Mesenchymal stem cell (in vitro differentiated cells and primary cell): ENCODE measurements around the gene STX18.
A peak's percentile ranks its signal among the peaks of the same experiment; 100 is the strongest.

Source experiments
- DNase-seq: peaks from one replicate; pipeline ENCODE4 v3.0.0-alpha.2; 2013
- H2AFZ ChIP-seq: one replicate; pipeline ENCODE4 v1.6.1; 2013; ENCODE audit warnings: low read depth, mild to moderate bottlenecking, control low read depth, inconsistent platforms, low read length, moderate library complexity
- H2AK5ac ChIP-seq: 2 replicates; pipeline ENCODE4 v1.6.1; 2013; ENCODE audit warnings: low read length, moderate library complexity, mild to moderate bottlenecking, inconsistent platforms; ENCODE audit not compliant: severe bottlenecking
- H2BK120ac ChIP-seq: one replicate; pipeline ENCODE4 v1.6.1; 2013; ENCODE audit warnings: low read depth, mild to moderate bottlenecking, inconsistent platforms, low read length, moderate library complexity
- H2BK12ac ChIP-seq, 2 experiments: one replicate each; pipeline ENCODE4 v1.6.1; 2013; ENCODE audit warnings: inconsistent platforms in 2 of 2, low read length in 2 of 2, mild to moderate bottlenecking in 2 of 2, moderate library complexity in 2 of 2, control low read depth in 1 of 2
- H2BK15ac ChIP-seq: one replicate; pipeline ENCODE4 v1.6.1; 2013; ENCODE audit warnings: mild to moderate bottlenecking, low read depth, inconsistent platforms; ENCODE audit not compliant: poor library complexity, severe bottlenecking
- H2BK5ac ChIP-seq: 2 replicates; pipeline ENCODE4 v1.6.1; 2013; ENCODE audit warnings: low read depth, mild to moderate bottlenecking, low read length, control low read depth, inconsistent platforms; ENCODE audit not compliant: poor library complexity, severe bottlenecking
- H3K14ac ChIP-seq, 2 experiments: one replicate each; pipeline ENCODE4 v1.6.1; 2013; ENCODE audit warnings: inconsistent platforms in 2 of 2, low read length in 2 of 2, control low read depth in 1 of 2, mild to moderate bottlenecking in 1 of 2, moderate library complexity in 1 of 2
- H3K18ac ChIP-seq, 2 experiments: one replicate each; pipeline ENCODE4 v1.6.1; 2013; ENCODE audit warnings: inconsistent platforms in 2 of 2, low read length in 2 of 2, control low read depth in 1 of 2, low read depth in 1 of 2, mild to moderate bottlenecking in 1 of 2
- H3K23ac ChIP-seq, 2 experiments: one replicate each; pipeline ENCODE4 v1.6.1; 2013; ENCODE audit warnings: inconsistent platforms in 2 of 2, low read length in 2 of 2, mild to moderate bottlenecking in 2 of 2, moderate library complexity in 2 of 2, control low read depth in 1 of 2
- H3K27ac ChIP-seq: 2 replicates; pipeline ENCODE4 v1.5.1; 2013; ENCODE audit warnings: mild to moderate bottlenecking, moderate library complexity, low read length, control low read depth, inconsistent platforms; ENCODE audit not compliant: poor library complexity, severe bottlenecking
- H3K27me3 ChIP-seq, 2 experiments: 2 replicates each; pipeline versions ENCODE4 v1.6.1 to v1.7.0; 2013; ENCODE audit warnings: low read length in 2 of 2, mild to moderate bottlenecking in 2 of 2, moderate library complexity in 2 of 2, control low read depth in 1 of 2, inconsistent platforms in 1 of 2; ENCODE audit not compliant: control insufficient read depth in 1 of 2, insufficient read depth in 1 of 2
- H3K36me3 ChIP-seq, 2 experiments: 2 replicates each; pipeline versions ENCODE4 v1.6.1 to v1.7.0; 2013; ENCODE audit warnings: low read length in 2 of 2, control low read depth in 1 of 2, inconsistent platforms in 1 of 2, low read depth in 1 of 2, mild to moderate bottlenecking in 1 of 2; ENCODE audit not compliant: insufficient read depth in 2 of 2, control insufficient read depth in 1 of 2
- H3K4ac ChIP-seq, 2 experiments: one replicate each; pipeline ENCODE4 v1.6.1; 2013; ENCODE audit warnings: inconsistent platforms in 2 of 2, low read length in 2 of 2, mild to moderate bottlenecking in 2 of 2, moderate library complexity in 2 of 2, control low read depth in 1 of 2, low read depth in 1 of 2
- H3K4me1 ChIP-seq: 2 replicates; pipeline ENCODE4 v1.6.1; 2013; ENCODE audit warnings: low read depth, low read length, control low read depth; ENCODE audit not compliant: control insufficient read depth, insufficient read depth
- H3K4me2 ChIP-seq: 2 replicates; pipeline ENCODE4 v1.6.1; 2013; ENCODE audit warnings: low read length, mild to moderate bottlenecking, inconsistent platforms; ENCODE audit not compliant: poor library complexity, severe bottlenecking
- H3K4me3 ChIP-seq, 2 experiments: 2 replicates each; pipeline versions ENCODE4 v1.5.1 to v1.7.0; 2013; ENCODE audit warnings: low read length in 2 of 2, mild to moderate bottlenecking in 2 of 2, control low read depth in 1 of 2, low read depth in 1 of 2; ENCODE audit not compliant: insufficient read depth in 1 of 2
- H3K79me1 ChIP-seq: replicated peaks from 2 replicates; pipeline ENCODE4 v1.6.1; 2013; ENCODE audit warnings: mild to moderate bottlenecking, control low read depth, low read length, inconsistent platforms; ENCODE audit not compliant: poor library complexity, severe bottlenecking
- H3K9ac ChIP-seq: 2 replicates; pipeline ENCODE4 v1.7.0; 2013; ENCODE audit warnings: mild to moderate bottlenecking, low read length, moderate library complexity
- H3K9me3 ChIP-seq: 2 replicates; pipeline ENCODE4 v1.7.0; 2013; ENCODE audit warnings: mild to moderate bottlenecking, low read length; ENCODE audit not compliant: control insufficient read depth
- H4K8ac ChIP-seq: one replicate; pipeline ENCODE4 v1.6.1; 2013; ENCODE audit warnings: inconsistent platforms, mild to moderate bottlenecking, low read length, moderate library complexity
- H4K91ac ChIP-seq: one replicate; pipeline ENCODE4 v1.6.1; 2013; ENCODE audit warnings: mild to moderate bottlenecking, low read length, inconsistent platforms
- WGBS: methylation state at CpG from one replicate; pipeline ENCODE4 v1.1.7; 2013; ENCODE audit warnings: mixed read lengths; 5-methylcytosine and 5-hydroxymethylcytosine counted together

The STX18 gene

GRCh38 chr4:4485806-4486205, 56.0 kb downstream of the STX18 start:
- no peak overlapping the region for H2AK5ac ChIP-seq
- H3K4me1 ChIP-seq: peaks cover 4% of the 10 kb centered on the region
- no peak overlapping the region for H2BK5ac ChIP-seq
- H3K4ac ChIP-seq: no peak overlapping the region
- H3K27me3 ChIP-seq: no peaks in the 10 kb centered on the region
- 93% methylated on average over 9 of the region's 10 CpGs for WGBS
- peaks cover 32% of the 10 kb centered on the region for H3K79me1 ChIP-seq
- H2AFZ ChIP-seq: no peak overlapping the region
- no peaks in the 10 kb centered on the region for H3K9me3 ChIP-seq
- no peak overlapping the region for H3K4me3 ChIP-seq
- no peak overlapping the region for H3K9ac ChIP-seq
- no peak overlapping the region for H2BK12ac ChIP-seq
- H3K4me2 ChIP-seq: no peak overlapping the region
- H3K18ac ChIP-seq: no peak overlapping the region
- no peak overlapping the region for H4K91ac ChIP-seq
- H3K27ac ChIP-seq: no peak overlapping the region
- no peak overlapping the region for H2BK15ac ChIP-seq
- peaks cover 0 to 3% of the 10 kb centered on the region in 2 experiments for H3K36me3 ChIP-seq
- no peak for DNase-seq
- H4K8ac ChIP-seq: no peak overlapping the region
- H2BK120ac ChIP-seq: no peak overlapping the region
- H3K14ac ChIP-seq: no peak overlapping the region
- H3K23ac ChIP-seq: no peak overlapping the region

DNA sequence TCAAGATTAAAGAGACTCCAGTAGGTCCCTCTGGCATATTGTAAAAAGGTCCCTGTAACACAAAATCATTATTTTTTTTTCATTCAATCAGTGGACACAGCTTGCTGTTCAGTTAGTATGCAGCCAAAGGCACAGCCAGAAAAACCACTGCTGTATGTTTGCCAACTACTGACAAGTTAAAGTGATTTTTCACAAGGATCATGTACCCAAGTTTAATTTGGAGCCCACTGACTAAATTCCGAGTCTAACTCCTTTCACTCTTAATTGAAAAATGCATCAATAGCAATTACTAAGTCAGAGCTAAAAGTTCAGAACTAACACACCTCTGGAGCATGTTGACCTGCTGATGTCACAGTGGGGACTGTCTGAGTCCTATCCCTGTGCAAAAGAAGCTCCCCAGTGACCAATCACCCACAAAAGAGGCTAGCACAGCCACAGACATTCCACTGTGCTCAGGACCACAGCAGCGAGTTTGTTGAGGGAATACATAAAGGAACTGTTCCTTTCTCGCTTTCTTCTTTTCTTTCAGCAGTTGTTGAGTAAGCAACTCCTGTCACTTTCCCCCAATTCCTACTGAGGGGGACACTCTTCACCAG, 60.4 kb downstream of the STX18 start:
- Histone ChIP-seq H3K9me3 (no peaks in the 10 kb centered on the region), H3K4me3 (no peak overlapping the region), H3K79me1 (peaks cover 39% of the 10 kb centered on the region), H4K91ac (no peak overlapping the region), H3K4ac (no peak overlapping the region), H3K27ac (no peak overlapping the region), H2BK15ac (no peak overlapping the region), H2AFZ (no peak overlapping the region), H4K8ac (no peak overlapping the region), H3K4me2 (no peak overlapping the region), H3K14ac (no peak overlapping the region), H3K23ac (no peak overlapping the region), H3K9ac (peak overlapping the region; percentile 43), H3K27me3 (no peaks in the 10 kb centered on the region), H3K36me3 (peaks cover 0 to 3% of the 10 kb centered on the region in 2 experiments), H3K18ac (no peak overlapping the region), H2BK5ac (no peak overlapping the region), H2AK5ac (no peak overlapping the region), H2BK12ac (peak overlapping the region in 1 of 2 experiments; percentile 10), H3K4me1 (peaks cover 13% of the 10 kb centered on the region), H2BK120ac (no peak overlapping the region)
- WGBS: 87% methylated on average over 3 of the region's 3 CpGs
- DNase-seq: no peak

- peak overlapping the region in 1 of 2 experiments; percentile 34 for H3K18ac ChIP-seq
- H3K4me1 ChIP-seq: peaks cover 13% of the 10 kb centered on the region
- WGBS: 58% methylated on average over 6 of the region's 6 CpGs
- no peak overlapping the region for H2AFZ ChIP-seq
- H2BK15ac ChIP-seq: no peak overlapping the region
- no peak overlapping the region for H2BK120ac ChIP-seq
- no peak overlapping the region for H3K14ac ChIP-seq
- peak overlapping the region; percentile 43 for H3K9ac ChIP-seq
- peaks cover 0 to 3% of the 10 kb centered on the region in 2 experiments for H3K36me3 ChIP-seq
- no peak overlapping the region for H3K4me3 ChIP-seq
- no peak overlapping the region for H4K91ac ChIP-seq
- no peak overlapping the region for H2BK12ac ChIP-seq
- peak; percentile 37 for DNase-seq
- no peaks in the 10 kb centered on the region for H3K9me3 ChIP-seq
- H2AK5ac ChIP-seq: peak overlapping the region; percentile 33
- H3K79me1 ChIP-seq: peaks cover 39% of the 10 kb centered on the region
- no peak overlapping the region for H3K4me2 ChIP-seq
- H3K27me3 ChIP-seq: no peaks in the 10 kb centered on the region
- no peak overlapping the region for H2BK5ac ChIP-seq
- no peak overlapping the region for H3K4ac ChIP-seq
- no peak overlapping the region for H4K8ac ChIP-seq
- peak overlapping the region; percentile 8 for H3K27ac ChIP-seq
- no peak overlapping the region for H3K23ac ChIP-seq
Observed at GRCh38 chr4:4480685-4481398, 61.0 kb downstream of the STX18 start.

DNA sequence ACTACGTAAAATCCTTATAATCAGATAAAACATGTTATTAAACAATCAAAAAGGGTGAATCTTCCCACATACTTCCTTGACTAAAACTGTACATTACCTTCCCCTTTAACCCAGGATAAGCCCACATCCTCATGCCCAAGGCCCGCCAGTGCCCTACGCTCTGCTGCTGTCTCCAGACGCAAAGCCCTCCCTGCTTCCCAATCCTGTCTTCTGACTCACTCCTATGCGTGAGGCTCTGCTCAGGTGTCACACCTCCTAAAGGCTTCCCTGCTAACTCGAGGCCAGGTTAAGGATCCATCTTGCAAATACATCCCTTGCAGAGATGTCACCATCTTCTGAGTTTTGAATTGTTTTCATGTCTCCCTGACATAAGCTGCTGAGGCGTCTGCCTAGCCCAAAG, 61.6 kb downstream of the STX18 start:
- Histone ChIP-seq H3K36me3 (peaks cover 0 to 3% of the 10 kb centered on the region in 2 experiments), H4K8ac (no peak overlapping the region), H3K14ac (no peak overlapping the region), H3K4me3 (no peak overlapping the region), H2BK120ac (no peak overlapping the region), H3K9me3 (no peaks in the 10 kb centered on the region), H3K4ac (no peak overlapping the region), H2AFZ (no peak overlapping the region), H2BK15ac (no peak overlapping the region), H3K27me3 (no peaks in the 10 kb centered on the region), H2AK5ac (no peak overlapping the region), H3K4me2 (no peak overlapping the region), H3K79me1 (peaks cover 35% of the 10 kb centered on the region), H4K91ac (no peak overlapping the region), H3K9ac (no peak overlapping the region), H3K4me1 (peaks cover 13% of the 10 kb centered on the region), H2BK12ac (no peak overlapping the region), H2BK5ac (no peak overlapping the region), H3K23ac (no peak overlapping the region), H3K27ac (no peak overlapping the region), H3K18ac (no peak overlapping the region)
- no peak for DNase-seq
- WGBS: 82% methylated on average over 7 of the region's 7 CpGs
